VCaP (cell line): ENCODE data around the gene ERCC4.

Source experiments
- H3K27ac ChIP-seq: fragments of 450-650 bp; 2 replicates; pipeline ENCODE4 v1.5.1; 2017
- CTCF ChIP-seq: fragments of 450-650 bp; conservative IDR thresholded peaks from 2 replicates; pipeline ENCODE4 v1.5.1; 2017; ENCODE audit warnings: mild to moderate bottlenecking, moderate library complexity

Gene ERCC4

GRCh38 chr16:14001521-14001920 is 81.6 kb downstream of the ERCC4 start:
- no peak for TF ChIP-seq CTCF
- no peak overlapping the region for H3K27ac ChIP-seq
